Neuron (in vitro differentiated cells): Measurements from ENCODE around the gene THSD4.

Source experiments
- H2AFZ ChIP-seq: one replicate; pipeline ENCODE4 v1.6.1; 2013; ENCODE audit warnings: low read depth, mild to moderate bottlenecking, inconsistent platforms, low read length, moderate library complexity
- H3K27me3 ChIP-seq: one replicate; pipeline ENCODE4 v1.6.1; 2013; ENCODE audit warnings: low read length; ENCODE audit not compliant: insufficient read depth
- H3K36me3 ChIP-seq: one replicate; pipeline ENCODE4 v1.6.1; 2013; ENCODE audit warnings: low read length; ENCODE audit not compliant: insufficient read depth
- H3K4me1 ChIP-seq: one replicate; pipeline ENCODE4 v1.6.1; 2013; ENCODE audit warnings: low read length; ENCODE audit not compliant: insufficient read depth
- H3K4me3 ChIP-seq: 2 replicates; pipeline ENCODE4 v1.5.1; 2013; ENCODE audit warnings: mild to moderate bottlenecking, low read length, moderate library complexity
- H3K9me3 ChIP-seq: one replicate; pipeline ENCODE4 v1.6.1; 2013; ENCODE audit warnings: low read length

Gene THSD4

DNA sequence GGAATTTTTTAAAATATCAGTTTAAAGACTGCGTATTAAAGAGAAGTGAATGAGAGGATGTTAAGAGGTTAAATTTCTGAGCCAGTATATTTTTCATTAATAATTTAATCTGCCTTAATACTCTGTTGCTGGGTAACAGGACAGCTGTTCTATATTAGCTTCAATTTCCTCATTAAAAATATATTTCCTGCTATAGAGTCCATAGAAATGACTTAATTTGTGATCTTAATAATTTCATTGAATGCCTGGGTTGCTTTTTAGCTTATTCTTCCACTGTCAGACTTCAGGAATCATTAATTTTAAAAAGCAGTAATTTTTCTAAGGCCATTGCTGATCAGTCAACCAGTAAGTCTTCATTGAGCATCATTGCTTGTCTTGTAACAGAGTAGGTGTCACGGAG lies 129.0 kb downstream of the THSD4 start:
- Histone ChIP-seq H2AFZ (no peak overlapping the region), H3K9me3 (no peaks in the 10 kb centered on the region), H3K4me1 (no peaks in the 10 kb centered on the region), H3K36me3 (no peaks in the 10 kb centered on the region), H3K27me3 (no peaks in the 10 kb centered on the region), H3K4me3 (no peak overlapping the region)

DNA sequence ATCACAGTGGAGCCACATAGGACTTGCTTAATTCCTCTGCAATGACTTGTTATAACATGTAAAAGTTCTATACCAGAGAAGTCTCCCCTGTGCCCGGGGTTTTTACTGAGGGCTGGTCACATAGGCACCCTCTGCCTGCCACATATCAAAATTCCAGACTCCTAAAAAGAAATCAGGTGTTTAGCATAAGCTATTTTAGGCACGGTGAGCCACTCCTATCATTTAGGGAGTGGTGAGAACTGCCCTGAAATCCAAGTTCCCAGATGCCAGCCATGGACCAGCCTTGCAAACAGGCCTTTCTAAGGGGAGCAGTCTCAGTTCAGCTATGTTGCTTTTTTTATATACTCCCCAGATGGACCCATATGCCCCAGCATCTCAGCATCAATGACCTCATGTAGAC lies 130.3 kb downstream of the THSD4 start:
- Histone ChIP-seq H3K9me3 (no peaks in the 10 kb centered on the region), H2AFZ (no peak overlapping the region), H3K27me3 (no peaks in the 10 kb centered on the region), H3K4me1 (no peaks in the 10 kb centered on the region), H3K4me3 (no peak overlapping the region), H3K36me3 (no peaks in the 10 kb centered on the region)

DNA sequence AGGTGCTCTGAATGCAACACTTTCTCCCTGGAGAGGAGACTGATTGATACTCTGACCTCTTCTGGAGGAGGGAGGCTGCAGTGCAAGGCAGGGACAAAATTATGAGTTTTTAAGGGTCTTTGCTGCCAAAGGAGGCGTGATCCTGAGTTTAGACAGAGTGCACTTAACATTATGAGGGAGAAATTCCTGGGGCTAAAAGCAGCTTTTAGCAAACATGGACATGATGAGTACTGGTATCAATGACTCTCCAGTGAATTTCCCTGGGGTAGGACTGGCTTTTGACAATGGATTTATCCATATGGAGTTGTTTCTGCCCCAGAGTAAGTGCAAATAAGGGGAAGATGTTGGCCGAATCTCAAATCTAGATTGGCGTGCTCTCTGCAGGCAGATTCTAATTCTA lies 133.1 kb downstream of the THSD4 start:
- Histone ChIP-seq H3K9me3 (no peaks in the 10 kb centered on the region), H3K4me1 (no peaks in the 10 kb centered on the region)

DNA sequence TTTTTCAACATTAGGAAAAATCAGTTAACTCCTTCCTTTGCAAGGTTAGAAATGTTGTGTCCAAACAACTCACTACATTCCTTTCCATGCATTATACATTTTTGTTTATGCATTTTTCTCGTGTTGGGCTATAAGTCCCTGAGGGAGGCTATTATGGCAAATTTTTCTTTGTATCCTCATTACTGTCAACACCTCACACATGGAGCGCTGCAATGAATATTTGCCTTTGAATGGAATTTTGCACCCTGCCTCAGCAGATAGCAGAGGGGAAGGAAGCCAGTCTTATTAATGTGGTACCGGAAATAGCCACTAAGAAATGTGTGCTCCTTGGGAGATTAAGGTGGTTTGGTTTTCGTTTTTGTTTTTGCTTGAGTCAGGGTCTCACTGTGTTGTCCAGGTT lies 134.7 kb downstream of the THSD4 start:
- H3K27me3 ChIP-seq, result no peaks in the 10 kb centered on the region
- H2AFZ ChIP-seq, result no peak overlapping the region
- no peak overlapping the region for H3K4me3 ChIP-seq
- H3K36me3 ChIP-seq, result no peaks in the 10 kb centered on the region
- no peaks in the 10 kb centered on the region for H3K4me1 ChIP-seq
- no peaks in the 10 kb centered on the region for H3K9me3 ChIP-seq

More for the DNA sequence above, 133.1 kb downstream of the THSD4 start:
- Histone ChIP-seq H3K36me3 (no peaks in the 10 kb centered on the region), H3K4me3 (no peak overlapping the region), H2AFZ (no peak overlapping the region), H3K27me3 (no peaks in the 10 kb centered on the region)

DNA sequence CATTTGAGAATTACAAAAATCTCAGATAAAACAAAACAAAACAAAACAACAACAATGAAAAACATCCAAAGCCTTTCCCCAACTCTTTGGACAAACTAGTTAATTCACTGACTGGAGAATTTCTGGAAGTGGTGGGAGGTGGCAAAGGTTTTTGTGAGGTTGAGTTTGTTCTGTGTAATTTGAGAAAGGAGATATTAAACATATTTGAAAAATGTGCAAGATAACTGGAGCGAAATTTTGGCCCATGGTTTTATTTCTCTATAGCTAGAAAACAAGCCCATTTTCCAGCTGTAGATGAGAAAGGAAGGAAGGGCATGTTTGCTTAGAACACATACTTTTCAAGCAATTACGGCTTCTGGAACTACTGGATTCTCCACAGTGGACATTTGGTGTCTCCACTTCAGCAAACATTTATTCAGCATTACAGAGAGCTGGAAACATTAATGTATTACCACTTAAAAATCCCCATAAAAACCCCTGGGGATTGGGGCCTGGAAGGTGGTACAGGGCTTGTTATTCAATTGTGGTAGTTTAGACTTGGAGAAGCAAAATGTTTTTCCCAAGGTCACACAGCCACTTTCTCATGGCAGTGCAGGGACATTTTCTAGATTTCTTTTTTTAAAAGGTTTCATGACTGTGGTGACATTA lies 135.8 kb downstream of the THSD4 start:
- Histone ChIP-seq H3K27me3 (no peaks in the 10 kb centered on the region), H3K4me3 (no peak overlapping the region), H3K36me3 (no peaks in the 10 kb centered on the region)

DNA sequence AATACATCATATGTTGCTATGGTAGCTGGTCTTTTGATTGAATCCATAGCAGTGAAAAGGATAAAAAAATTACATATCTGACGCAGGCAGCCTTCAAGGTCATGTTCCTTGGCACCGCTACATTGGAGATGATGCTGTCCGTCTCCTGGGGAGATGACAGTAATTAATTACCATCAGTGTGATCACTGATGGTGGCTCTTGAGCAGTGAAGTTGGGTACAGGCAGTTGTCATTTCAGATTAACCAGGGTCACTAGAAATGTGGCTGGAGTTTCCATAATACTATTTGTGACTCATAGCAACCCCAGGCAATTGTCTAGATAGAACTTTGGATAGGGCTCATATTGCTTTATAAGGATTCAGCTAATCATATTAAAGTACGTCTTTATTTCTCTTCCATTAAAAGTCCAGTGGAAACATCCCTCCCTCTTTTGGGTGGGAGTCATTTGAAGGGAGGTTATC lies 136.3 kb downstream of the THSD4 start:
- Histone ChIP-seq H2AFZ (no peak overlapping the region), H3K36me3 (no peaks in the 10 kb centered on the region)

More for the DNA sequence above, 135.8 kb downstream of the THSD4 start:
- no peak overlapping the region for H2AFZ ChIP-seq
- no peaks in the 10 kb centered on the region for H3K9me3 ChIP-seq
- no peaks in the 10 kb centered on the region for H3K4me1 ChIP-seq

DNA sequence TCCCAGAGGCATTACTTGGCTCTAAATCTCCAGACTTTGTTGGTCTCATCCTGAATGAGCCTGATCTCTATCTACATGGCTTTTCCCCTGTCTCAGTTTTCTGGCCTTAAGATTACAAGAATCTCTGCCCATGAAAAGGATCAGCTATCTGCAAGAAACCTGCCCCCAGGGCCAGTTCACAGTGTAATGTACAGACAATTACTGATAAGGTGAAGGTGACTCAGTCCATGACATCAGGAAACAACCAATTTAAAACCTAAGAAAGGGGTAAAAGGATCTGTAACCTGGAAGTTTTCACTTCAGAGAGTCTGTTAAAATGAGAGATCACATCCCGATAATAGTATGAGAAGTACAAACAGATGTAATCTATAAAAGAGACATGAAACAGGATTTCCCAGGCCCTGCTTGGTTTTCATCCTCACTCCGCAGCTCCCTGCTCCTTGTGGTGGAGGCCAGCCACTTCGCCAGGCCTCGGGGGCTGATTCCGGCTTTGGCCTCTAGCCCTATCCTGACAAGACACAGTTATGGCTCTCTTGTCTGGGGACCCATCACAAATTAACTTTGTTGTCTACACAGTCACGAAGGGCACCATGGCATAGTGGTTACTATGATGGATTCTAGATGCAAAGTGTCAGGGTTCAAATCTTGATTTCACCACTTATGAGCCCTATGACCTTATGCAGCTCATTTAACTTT lies 136.9 kb downstream of the THSD4 start:
- Histone ChIP-seq H2AFZ (no peak overlapping the region), H3K36me3 (no peaks in the 10 kb centered on the region), H3K27me3 (no peaks in the 10 kb centered on the region), H3K9me3 (no peaks in the 10 kb centered on the region), H3K4me3 (no peak overlapping the region), H3K4me1 (no peaks in the 10 kb centered on the region)

More for the DNA sequence above, 136.3 kb downstream of the THSD4 start:
- no peaks in the 10 kb centered on the region for H3K9me3 ChIP-seq
- no peaks in the 10 kb centered on the region for H3K27me3 ChIP-seq
- H3K4me1 ChIP-seq, result no peaks in the 10 kb centered on the region
- H3K4me3 ChIP-seq, result no peak overlapping the region

DNA sequence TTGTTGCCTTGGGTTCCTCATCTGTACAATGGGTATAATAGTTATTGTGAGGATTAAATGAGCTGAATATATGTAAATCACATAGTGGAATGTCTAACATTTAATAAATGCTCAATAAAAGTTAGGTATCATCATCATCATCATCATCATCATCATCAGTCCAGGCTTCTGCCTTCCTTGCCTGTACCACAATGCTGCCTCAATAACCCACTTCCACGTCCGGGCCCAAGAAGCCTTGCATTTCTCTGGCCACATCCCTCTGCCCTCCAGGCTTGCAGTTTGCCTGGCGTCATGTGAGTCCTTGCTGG lies 137.4 kb downstream of the THSD4 start:
- Histone ChIP-seq H3K4me3 (no peak overlapping the region), H2AFZ (no peak overlapping the region), H3K4me1 (no peaks in the 10 kb centered on the region), H3K9me3 (no peaks in the 10 kb centered on the region), H3K27me3 (no peaks in the 10 kb centered on the region), H3K36me3 (no peaks in the 10 kb centered on the region)

DNA sequence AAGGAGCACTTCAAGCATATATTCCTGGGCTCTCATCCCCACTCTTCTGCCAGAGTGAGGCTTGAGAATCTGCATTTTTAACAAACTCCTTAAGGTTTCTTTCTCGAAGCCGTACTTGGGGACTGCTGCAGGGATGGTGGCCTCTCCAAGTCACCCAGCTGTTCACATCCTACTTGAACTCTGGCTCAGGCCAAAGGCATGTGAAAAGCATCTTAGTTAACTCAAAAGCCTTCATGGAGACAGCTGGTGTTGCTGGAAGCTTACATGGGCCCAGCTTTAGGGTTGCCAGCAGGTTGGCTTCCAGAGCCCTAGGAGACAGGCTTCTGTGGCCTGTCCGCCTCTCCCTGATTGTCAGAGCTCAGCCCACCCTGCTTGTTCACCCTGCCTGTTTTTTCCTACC lies 139.2 kb downstream of the THSD4 start:
- no peak overlapping the region for H2AFZ ChIP-seq
- no peaks in the 10 kb centered on the region for H3K36me3 ChIP-seq
- H3K9me3 ChIP-seq, result no peaks in the 10 kb centered on the region
- no peaks in the 10 kb centered on the region for H3K4me1 ChIP-seq
- no peaks in the 10 kb centered on the region for H3K27me3 ChIP-seq
- H3K4me3 ChIP-seq, result no peak overlapping the region

DNA sequence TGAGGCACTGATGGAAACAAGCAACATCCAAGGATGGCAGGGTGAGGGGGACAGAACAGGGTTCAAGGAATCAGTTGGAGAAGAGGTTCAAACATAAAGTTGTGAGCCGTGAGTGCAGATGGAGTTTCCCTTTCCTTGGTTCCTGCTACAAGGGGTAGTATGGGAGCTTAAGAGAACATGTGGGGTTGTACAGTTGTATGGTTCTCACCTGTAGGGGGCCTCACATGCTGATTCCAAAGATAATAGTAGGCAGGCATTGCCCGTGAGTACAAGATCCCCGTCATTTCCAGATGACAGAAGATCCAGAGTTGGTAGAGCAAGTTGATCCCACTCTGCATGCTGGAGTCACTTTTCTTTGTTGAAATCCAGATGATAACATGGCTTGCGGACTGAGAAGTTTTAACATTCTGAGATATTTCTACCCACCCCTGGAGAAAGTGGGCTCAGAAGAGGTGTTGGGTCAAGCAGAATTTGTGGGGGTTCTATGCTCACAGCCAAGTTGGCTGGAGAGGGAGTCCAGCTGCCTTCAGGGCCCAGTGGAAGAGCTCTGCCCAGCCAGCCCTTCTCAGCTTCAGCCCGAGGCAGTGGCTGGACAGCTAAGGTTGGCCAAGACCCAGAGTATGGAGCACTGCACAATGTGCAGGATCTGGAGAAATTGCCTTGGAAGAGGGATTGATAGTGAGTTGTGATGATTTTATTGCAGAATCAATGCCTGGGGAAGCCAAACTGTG lies 141.8 kb downstream of the THSD4 start:
- Histone ChIP-seq H3K4me1 (no peaks in the 10 kb centered on the region), H3K36me3 (no peaks in the 10 kb centered on the region), H3K4me3 (no peak overlapping the region), H2AFZ (no peak overlapping the region), H3K9me3 (no peaks in the 10 kb centered on the region), H3K27me3 (no peaks in the 10 kb centered on the region)

DNA sequence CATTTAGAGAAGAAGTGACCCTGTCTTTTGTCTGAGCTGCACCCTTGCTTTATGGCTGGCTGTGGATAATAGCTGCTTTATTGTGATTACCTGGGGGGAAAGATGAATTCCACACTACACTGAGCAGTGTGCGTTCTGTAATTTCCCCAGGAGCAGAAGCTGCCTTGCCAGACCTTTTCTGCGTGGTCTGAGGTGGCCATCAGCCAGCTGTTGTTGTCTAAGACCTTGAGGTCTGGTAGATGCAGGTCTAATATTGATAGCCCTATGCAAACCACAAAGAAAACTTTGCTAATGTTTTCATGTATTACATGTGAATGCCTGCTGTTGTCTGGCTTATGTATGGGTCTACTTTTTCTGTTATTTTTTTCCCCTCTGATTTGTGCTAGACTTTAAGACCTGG lies 144.6 kb downstream of the THSD4 start:
- Histone ChIP-seq H2AFZ (no peak overlapping the region), H3K9me3 (no peaks in the 10 kb centered on the region)

DNA sequence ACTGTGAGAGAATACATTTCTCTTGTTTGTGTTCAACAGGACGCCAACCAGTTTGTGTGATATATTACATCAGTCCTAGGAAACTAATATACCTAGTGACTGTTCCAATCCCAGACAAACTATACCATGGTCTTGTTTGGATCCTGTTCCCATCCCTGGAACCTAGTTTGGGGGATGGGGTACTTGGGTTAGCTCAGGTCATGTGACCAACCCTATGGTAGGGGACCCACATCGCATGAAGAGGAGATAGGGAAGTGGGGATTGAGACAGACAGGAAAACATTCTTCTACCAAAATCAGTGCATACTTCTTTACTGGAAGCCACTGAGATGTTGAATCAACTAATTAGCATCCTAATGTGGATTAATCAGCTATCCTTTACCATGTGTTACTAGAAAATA lies 146.1 kb downstream of the THSD4 start:
- Histone ChIP-seq H3K4me1 (no peaks in the 10 kb centered on the region), H3K27me3 (no peaks in the 10 kb centered on the region), H3K36me3 (no peaks in the 10 kb centered on the region), H2AFZ (no peak overlapping the region), H3K9me3 (no peaks in the 10 kb centered on the region), H3K4me3 (no peak overlapping the region)

More for the DNA sequence above, 144.6 kb downstream of the THSD4 start:
- Histone ChIP-seq H3K4me1 (no peaks in the 10 kb centered on the region), H3K4me3 (no peak overlapping the region), H3K27me3 (no peaks in the 10 kb centered on the region), H3K36me3 (no peaks in the 10 kb centered on the region)

DNA sequence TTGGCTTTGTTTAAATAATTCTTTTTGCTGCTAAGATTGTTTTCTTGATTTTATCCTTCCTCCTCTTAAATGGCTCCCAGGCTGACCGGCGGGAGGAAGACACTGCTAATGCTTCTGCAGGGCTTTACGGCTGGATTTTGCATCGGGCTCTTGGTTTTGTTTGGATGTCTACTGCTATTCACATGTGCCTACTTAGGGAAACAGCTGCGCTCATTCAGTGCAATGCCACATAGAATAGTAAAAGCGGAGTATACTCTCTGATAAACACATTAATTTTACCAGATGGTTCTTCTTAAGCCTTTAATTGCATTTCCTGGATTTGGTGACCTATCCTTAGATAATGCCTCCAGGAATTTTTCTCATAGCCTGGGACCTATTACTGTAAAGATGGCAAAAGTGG lies 146.6 kb downstream of the THSD4 start:
- no peak overlapping the region for H3K4me3 ChIP-seq
- no peaks in the 10 kb centered on the region for H3K9me3 ChIP-seq
- H3K27me3 ChIP-seq, result no peaks in the 10 kb centered on the region
- H3K4me1 ChIP-seq, result no peaks in the 10 kb centered on the region
- no peak overlapping the region for H2AFZ ChIP-seq
- no peaks in the 10 kb centered on the region for H3K36me3 ChIP-seq
